Measurements from ENCODE around the gene CLDN2.
"Not testable (repeated sequence)": the region's sequence is repeated elsewhere in the genome, so short reads cannot be mapped to it uniquely, and the experiment has no call there.

Gene CLDN2

DNA sequence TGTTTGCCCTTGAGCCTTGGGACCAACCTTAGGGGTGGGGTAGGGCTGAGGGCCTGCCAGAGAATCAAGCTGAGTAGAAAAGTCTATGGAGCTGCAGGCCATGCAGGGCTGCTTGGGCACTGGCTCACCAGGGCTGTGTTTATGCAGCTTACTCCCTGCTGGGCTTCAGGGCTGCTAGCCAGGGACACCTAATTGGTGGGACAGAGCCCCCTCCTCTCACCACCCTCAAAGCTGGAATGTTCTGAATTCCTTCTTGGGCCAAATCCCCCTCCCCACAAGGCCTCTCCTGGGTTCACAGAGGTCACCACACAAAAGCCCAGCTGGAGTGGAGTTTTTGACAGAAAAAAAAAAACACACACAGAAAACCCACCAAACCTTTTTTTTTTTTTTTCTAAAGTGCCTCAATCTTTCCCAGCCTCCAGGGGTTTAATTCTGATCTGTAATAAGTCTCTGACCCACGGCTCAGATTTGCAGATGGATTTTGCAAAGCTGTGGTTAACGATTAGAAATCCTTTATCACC is at the start of gene CLDN2:
TSS of gene CLDN2 (plus strand) at position 471 of the 521 bp plus-strand sequence. CDS start 7,827 bp downstream, outside the sequence.
- no peak within 1 kb of the TSS for H3K4me3 ChIP-seq (ENCODE audit: low read depth, low read length)

GRCh38 chrX:106872796-106873195 is 47.4 kb upstream of the CLDN2 start:
- not testable (repeated sequence) for H3K4me3 ChIP-seq (ENCODE audit: low read depth, low read length)

DNA sequence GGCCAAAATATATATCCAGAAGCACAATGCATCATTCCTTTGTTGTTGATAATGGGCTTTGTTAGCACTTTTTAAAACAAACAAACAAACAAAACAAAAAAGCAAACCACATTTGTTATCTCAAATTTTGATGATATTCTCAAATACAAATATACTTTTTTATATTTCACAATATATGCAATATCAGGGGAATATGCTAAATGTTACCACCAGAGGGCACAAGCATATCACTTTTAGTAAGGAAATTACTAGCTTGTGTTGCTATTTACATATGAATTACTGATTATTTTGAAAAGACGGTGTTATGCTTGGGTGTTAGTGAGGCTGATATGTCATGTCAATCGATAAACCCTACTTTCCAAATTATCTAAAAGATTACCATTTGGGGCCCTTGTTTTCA is 46.1 kb upstream of the CLDN2 start:
- no peak overlapping the region for H3K4me3 ChIP-seq (ENCODE audit: low read depth, low read length)

GRCh38 chrX:106875151-106875550 is 45.1 kb upstream of the CLDN2 start:
- no peak overlapping the region for H3K4me3 ChIP-seq (ENCODE audit: low read depth, low read length)

- H3K4me3 ChIP-seq (ENCODE audit: low read depth, low read length) = no peak overlapping the region
Measured at GRCh38 chrX:106889468-106889867, 30.7 kb upstream of the CLDN2 start.

DNA sequence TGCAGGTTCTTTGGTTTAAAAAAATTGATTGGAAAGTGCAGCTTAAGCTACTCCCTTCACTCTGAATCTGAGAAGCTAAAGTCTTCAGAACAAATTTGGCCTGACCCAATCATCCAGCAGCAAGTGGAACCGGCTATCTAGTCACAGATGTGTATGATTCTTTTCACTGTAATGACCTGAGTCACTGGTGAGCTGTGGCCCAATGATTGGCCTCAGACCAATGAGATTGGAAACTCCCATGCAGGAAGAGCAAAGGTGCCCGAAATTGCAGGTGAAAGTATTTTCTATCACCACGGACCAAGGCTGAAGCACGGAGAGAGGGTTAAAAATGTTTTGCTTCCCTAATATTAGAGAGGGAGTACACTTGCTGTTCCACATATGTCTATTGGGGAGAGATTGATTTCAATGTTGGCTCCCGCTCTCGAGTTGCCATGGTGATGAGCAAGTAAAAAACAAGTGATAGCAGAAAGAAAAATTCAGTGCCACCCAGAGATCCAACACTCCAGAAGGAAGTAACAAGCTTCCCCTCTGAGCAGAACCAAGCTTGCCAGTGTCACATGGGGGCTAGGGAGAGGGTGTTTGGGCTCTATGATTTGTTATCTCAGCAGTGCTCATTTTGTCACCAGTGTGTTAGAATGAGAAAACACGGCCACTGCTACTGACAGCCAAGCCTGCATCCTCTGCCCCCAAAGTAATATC is 28.3 kb upstream of the CLDN2 start:
- H3K4me3 ChIP-seq (ENCODE audit: low read depth, low read length) = no peak overlapping the region

- H3K4me3 ChIP-seq (ENCODE audit: low read depth, low read length) = no peak overlapping the region
Measured at GRCh38 chrX:106894392-106894909, 25.8 kb upstream of the CLDN2 start.

DNA sequence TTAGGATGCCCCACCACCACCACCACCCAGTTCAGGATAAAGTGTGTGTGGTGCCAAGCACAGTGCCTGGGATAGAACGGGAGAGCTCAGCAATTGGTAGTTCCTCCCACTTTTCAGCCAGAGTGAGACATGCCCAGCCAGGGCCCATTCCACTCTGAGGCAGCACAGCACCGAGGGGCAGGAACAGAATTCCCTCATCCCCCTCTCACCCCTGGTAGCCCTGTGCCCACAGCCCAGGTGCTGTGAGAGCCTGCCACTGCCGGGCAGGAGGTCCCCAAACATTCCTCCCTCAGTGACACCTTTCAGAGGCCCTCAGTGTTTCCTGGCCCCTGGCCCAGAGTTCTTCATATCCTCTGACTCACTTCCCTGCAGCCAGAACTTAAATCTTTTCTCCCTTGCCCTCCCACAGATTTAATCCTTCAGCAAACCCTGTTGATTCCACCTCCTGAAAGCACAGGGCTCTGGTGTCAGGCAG is 25.2 kb upstream of the CLDN2 start:
- no peak overlapping the region for H3K4me3 ChIP-seq (ENCODE audit: low read depth, low read length)

DNA sequence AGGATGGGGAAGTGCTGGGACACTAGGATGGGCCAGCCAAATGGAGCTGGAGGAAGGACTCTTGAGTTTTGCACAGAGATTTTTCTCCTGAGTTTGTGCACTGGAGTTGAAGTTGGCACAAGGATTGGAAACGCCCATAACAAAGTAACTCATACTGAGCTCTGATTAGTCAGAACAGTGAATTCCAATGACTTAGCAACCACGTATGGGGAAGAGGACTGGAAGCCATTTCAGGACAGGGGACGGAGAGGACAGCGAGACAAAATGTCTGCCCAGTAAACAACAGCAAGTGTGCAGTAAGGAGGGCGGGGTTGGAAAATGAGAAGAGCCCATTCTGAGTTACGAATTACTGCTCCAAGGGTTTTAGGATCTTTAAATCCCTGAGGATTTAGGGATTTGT is 22.9 kb upstream of the CLDN2 start:
- no peak overlapping the region for H3K4me3 ChIP-seq (ENCODE audit: low read depth, low read length)

- H3K4me3 ChIP-seq (ENCODE audit: low read depth, low read length) = no peak overlapping the region
Measured at GRCh38 chrX:106898462-106898861, 21.7 kb upstream of the CLDN2 start.

- no peak overlapping the region for H3K4me3 ChIP-seq (ENCODE audit: low read depth, low read length)
Measured at GRCh38 chrX:106899276-106899675, 20.9 kb upstream of the CLDN2 start.

DNA sequence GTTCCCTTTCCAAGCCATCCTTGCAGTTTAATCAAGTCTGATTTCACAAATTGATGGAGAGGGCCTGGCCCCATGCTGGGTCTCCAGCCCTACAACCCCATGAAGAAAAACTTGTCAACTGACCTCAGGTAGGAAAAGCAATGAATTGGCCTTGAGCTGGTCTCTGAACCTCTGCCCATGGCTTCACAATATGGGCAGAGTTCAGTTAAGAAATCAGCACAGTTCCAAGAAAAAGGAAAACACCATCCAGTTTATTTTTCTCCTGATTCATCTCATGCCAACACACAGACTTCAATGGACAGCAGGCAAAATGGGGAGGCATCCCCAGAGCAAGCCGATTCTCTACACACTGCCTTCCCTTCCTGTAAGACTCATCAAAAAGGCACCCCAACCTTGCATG is 20.4 kb upstream of the CLDN2 start:
- no peak overlapping the region for H3K4me3 ChIP-seq (ENCODE audit: low read depth, low read length)

- H3K4me3 ChIP-seq (ENCODE audit: low read depth, low read length) = no peak overlapping the region
Measured at GRCh38 chrX:106901341-106901740, 18.9 kb upstream of the CLDN2 start.

DNA sequence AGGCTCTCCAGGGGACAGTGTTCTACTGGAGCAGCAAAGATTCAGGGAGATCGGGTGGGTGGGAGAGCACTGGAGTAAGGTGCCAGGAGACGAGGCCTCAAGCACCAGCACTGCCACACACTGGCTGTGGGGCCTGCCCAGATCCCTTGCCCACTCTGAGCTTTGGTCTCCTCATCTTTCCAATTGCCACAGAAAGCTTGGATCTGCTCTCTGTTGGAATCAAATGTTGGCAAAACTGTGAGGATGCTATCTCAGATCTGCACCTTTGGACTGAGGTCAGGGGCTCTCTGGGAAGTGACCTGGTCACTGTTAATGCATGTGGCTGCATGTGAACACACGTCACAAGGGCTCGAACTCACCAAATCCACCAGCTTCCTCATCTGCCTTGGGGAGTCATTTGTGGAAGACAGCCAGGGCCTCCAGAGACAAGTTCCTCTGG is 18.4 kb upstream of the CLDN2 start:
- no peak overlapping the region for H3K4me3 ChIP-seq (ENCODE audit: low read depth, low read length)

DNA sequence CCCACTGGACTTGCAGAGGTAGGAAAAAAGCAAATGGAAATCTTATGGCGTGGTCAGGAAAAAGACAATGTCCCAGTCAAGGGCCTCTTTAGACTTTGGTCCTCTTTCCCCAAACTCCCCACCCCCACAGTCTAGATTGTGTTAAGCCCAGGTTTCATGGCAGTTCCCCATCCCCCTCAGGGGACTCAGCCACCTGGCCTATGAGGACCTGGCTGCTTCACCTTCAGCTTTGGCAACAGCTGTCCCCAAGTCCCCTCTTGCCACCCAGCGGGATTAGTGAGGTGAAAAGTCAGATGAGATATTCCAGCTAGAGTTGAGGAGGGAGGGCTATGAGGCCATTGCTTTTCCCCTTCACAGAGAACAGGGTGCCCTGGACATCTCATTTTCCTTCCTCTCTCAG is 17.5 kb upstream of the CLDN2 start:
- no peak overlapping the region for H3K4me3 ChIP-seq (ENCODE audit: low read depth, low read length)

DNA sequence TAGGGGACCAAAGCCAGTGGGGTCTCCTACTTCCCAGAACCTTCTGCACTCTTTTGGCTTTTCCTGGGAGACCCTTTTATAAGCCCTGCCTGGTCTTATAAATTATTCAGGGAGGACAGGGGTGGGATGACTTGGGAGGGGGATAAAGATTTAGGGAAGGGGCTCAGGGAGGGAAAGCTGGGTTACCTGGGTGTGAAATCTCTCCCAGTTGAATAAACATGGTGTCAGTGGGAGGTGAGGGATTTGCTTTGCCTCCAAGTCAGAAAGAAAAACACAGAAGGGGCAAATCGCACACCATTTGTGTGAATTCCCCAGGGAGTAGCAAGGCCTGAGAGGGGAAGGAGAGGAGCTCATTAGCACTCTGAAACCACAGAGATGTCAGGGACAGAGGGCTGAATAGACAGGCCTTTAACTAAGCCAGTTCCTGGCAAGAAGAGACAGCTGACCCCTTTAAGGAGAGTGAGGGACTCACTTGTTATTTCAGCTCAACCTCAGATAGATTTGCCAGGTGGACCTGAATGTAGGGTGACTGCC is 16.8 kb upstream of the CLDN2 start, which contains the start of gene RIPPLY1:
TSS of gene RIPPLY1 (minus strand) at position 51 of the 534 bp plus-strand sequence. CDS start 54 bp downstream, outside the sequence.
- H3K4me3 ChIP-seq (ENCODE audit: low read depth, low read length) = no peak within 1 kb of the TSS

DNA sequence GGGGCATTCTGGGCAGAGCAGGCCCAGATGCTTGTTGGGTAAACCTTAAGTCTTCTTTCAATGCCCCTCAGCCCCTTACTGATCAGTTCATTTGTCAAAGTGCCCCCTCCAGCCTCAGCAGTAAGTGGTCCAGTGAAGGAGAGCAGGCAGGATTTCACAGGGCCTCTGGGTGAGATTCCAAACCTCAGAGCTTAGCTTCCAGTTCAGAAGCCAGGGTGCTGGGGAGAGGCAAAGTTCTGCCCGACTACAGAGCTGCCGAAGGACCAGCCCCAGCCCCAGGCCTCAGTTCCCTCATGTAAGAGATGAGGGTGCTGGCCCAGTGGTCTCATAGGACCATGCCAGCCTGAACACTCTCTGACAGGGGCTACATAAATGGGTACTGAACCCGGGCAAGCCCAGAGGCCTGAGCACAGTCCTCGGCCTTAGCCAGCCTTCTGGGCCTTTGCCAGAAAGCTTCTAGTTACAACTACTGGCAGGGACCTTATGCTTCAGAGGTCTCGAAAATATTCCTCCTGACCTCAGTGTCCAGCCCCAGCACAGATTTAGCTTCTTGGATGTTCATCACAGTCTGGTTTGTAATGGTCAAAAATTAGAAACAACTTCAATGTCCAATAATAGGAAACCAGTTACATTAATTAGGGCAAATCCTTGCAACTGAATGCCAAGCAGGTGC is 16.2 kb upstream of the CLDN2 start:
- no peak overlapping the region for H3K4me3 ChIP-seq (ENCODE audit: low read depth, low read length)

DNA sequence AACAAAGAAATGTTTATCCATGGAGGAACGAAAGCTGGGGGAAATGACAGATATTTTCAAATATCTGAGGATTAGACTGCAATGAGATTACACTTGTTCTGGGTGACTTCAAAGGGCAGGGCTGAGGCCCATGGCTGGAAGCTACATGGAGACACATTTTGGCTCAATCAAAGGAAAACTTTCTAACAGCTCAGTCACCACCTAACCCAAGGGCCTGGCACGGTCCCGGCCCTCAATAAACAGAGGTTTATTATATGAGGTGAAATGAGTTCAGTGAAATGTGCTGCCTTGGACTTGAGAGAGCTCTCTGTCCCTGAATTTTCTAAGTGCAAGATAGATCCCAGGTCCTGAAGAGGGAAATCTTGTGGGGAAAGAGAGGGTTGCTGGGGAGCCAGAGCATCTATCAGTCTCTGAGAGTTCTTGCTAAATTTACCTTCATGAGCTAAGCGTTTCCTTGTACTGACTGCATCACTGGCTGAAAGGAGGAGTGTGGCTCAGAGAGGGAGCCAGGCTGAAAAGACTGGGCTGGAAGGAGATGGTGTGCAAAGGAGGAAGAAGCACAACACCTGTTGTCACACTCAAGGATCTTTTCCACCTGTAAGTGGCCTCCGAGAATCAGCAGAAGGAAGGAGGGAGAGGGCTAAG is 15.0 kb upstream of the CLDN2 start:
- H3K4me3 ChIP-seq (ENCODE audit: low read depth, low read length) = no peak overlapping the region

GRCh38 chrX:106906361-106906760 is 13.8 kb upstream of the CLDN2 start:
- no peak overlapping the region for H3K4me3 ChIP-seq (ENCODE audit: low read depth, low read length)

GRCh38 chrX:106912864-106913263 is 7.3 kb upstream of the CLDN2 start:
- no peak overlapping the region for H3K4me3 ChIP-seq (ENCODE audit: low read depth, low read length)

All from iPS-11a (cell line).